Measurements from ENCODE around the gene IL17REL.
A peak's percentile ranks its signal among the peaks of the same experiment; 100 is the strongest.

The IL17REL gene

GRCh38 chr22:50045211-50046018 is 32.9 kb upstream of the IL17REL start:
- no peak for DNase-seq

GRCh38 chr22:50044485-50045118 is 32.0 kb upstream of the IL17REL start:
- no peak for DNase-seq

- no peak for DNase-seq
Observed at GRCh38 chr22:50041361-50042065, 28.9 kb upstream of the IL17REL start.

- no peak for DNase-seq
Observed at GRCh38 chr22:50040717-50041116, 28.2 kb upstream of the IL17REL start.

- DNase-seq, result no peak
Observed at GRCh38 chr22:50039669-50040443, 27.3 kb upstream of the IL17REL start.

- no peak for DNase-seq
Observed at GRCh38 chr22:50035976-50036724, 23.6 kb upstream of the IL17REL start.

- no peak for DNase-seq
Observed at GRCh38 chr22:50035131-50035881, 22.7 kb upstream of the IL17REL start.

- DNase-seq, result no peak
Observed at GRCh38 chr22:50034126-50035081, 21.8 kb upstream of the IL17REL start.

GRCh38 chr22:50032941-50033601 is 20.5 kb upstream of the IL17REL start:
- DNase-seq, result no peak

GRCh38 chr22:50032109-50032871 is 19.7 kb upstream of the IL17REL start:
- no peak for DNase-seq

- no peak for DNase-seq
Observed at GRCh38 chr22:50031189-50032091, 18.9 kb upstream of the IL17REL start.

- peak; percentile 49 for DNase-seq
Observed at GRCh38 chr22:50030297-50031188, 18.0 kb upstream of the IL17REL start.

- no peak for DNase-seq
Observed at GRCh38 chr22:50027639-50028537, 15.3 kb upstream of the IL17REL start.

- no peak for DNase-seq
Observed at GRCh38 chr22:50025993-50026392, 13.4 kb upstream of the IL17REL start.

GRCh38 chr22:50022171-50022819 is 9.7 kb upstream of the IL17REL start:
- DNase-seq, result no peak

Data from midbrain (tissue), 1 donor.